NB4 (cell line): Measurements from ENCODE around the gene CTCF.

ENCODE experiments used
- DNase-seq: peaks from one replicate; pipeline ENCODE4 v3.0.0; 2010; ENCODE audit warnings: low read depth
- H3K4me3 ChIP-seq: one replicate; pipeline ENCODE4 v1.5.1; 2011; ENCODE audit warnings: mild to moderate bottlenecking, low read depth, low read length, moderate library complexity
- CTCF ChIP-seq: IDR thresholded peaks from one replicate; pipeline ENCODE4 v1.5.1; 2012; ENCODE audit warnings: low read depth, low read length
- MYC ChIP-seq: IDR thresholded peaks from 2 replicates; pipeline ENCODE4 v1.6.1; 2011; ENCODE audit warnings: low read depth, low read length
- POLR2A ChIP-seq: IDR thresholded peaks from 2 replicates; pipeline ENCODE4 v1.6.1; 2011; ENCODE audit warnings: mild to moderate bottlenecking; ENCODE audit not compliant: insufficient read length; ENCODE audit errors: extremely low read depth
- TF ChIP-seq, protein P1 (sequence below): IDR thresholded peaks from 2 replicates; pipeline ENCODE4 v1.6.1; 2011; ENCODE audit warnings: low read depth, low read length

The CTCF gene

GRCh38 chr16:67641779-67642708 is 79.7 kb downstream of the CTCF start:
- no peak for DNase-seq
- TF ChIP-seq CTCF (no peak), POLR2A (no peak), MYC (no peak)
- TF ChIP-seq, protein P1, sequence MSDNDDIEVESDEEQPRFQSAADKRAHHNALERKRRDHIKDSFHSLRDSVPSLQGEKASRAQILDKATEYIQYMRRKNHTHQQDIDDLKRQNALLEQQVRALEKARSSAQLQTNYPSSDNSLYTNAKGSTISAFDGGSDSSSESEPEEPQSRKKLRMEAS, result peak; percentile 29; the same call in 1 of the 2 replicates
- no peak overlapping the region for H3K4me3 ChIP-seq

GRCh38 chr16:67644038-67644437 is 81.7 kb downstream of the CTCF start:
- H3K4me3 ChIP-seq, result no peak overlapping the region
- TF ChIP-seq CTCF (no peak), POLR2A (no peak), MYC (no peak)
- TF ChIP-seq, protein P1, result no peak
- no peak for DNase-seq

DNA sequence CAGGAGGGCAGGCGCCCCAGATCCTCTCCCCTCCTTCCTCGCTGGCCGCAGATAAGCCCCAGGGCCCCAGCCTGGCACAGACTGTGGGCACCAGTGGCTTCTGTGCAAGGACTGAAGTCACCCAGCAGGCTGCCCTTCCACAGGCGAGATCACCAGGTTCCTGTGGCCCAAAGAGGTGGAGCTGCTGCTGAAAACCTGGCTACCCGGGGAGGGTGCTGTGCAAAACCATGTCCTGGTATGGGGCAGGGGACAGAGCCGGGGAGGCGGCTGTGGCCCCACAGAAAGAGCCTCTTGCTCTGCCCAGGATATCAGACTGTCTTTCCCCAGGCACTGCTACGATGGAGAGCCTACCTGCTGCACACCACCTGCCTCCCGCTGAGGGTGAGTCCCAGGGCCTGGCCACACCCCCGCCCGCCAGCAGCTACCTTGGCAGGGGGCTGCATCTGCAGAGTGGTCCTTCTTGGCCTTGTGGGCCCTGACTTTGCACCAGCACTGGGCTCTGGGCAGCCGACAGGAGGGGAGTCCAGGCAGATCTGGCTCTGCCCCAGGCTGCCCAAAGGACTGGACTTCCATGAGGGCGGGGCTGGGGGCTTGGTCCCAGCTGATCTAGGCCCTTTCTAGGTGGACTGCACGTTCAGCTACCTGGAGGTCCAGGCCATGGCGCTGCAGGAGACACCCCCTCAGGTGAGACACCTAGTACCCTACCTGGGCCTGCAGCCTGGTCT is 83.2 kb downstream of the CTCF start:
- DNase-seq, result no peak
- peak overlapping the region; percentile 36 for H3K4me3 ChIP-seq
- no peak for TF ChIP-seq POLR2A
- no peak for TF ChIP-seq CTCF
- TF ChIP-seq, protein P1, result no peak
- TF ChIP-seq MYC, result no peak

- DNase-seq, result no peak
- no peak overlapping the region for H3K4me3 ChIP-seq
- TF ChIP-seq CTCF (no peak), MYC (no peak), POLR2A (no peak)
- TF ChIP-seq, protein P1, result no peak
These were observed 84.9 kb downstream of the CTCF start for GRCh38 chr16:67647111-67647651.

- no peak for DNase-seq
- H3K4me3 ChIP-seq, result no peak overlapping the region
- TF ChIP-seq, protein P1, result no peak
- TF ChIP-seq MYC (no peak), CTCF (no peak), POLR2A (no peak)
These were observed 85.4 kb downstream of the CTCF start for GRCh38 chr16:67647681-67648080.
